NCI-H345 treated with DMSO at 0.1 percent for 48 hours (cell line): ENCODE measurements around the gene FNIP2.

Source experiments
- DNase-seq: peaks from one replicate; lab custom pipeline; 2025; ENCODE audit not compliant: unreplicated experiment; lab: John Stamatoyannopoulos, UW

The FNIP2 gene

DNA sequence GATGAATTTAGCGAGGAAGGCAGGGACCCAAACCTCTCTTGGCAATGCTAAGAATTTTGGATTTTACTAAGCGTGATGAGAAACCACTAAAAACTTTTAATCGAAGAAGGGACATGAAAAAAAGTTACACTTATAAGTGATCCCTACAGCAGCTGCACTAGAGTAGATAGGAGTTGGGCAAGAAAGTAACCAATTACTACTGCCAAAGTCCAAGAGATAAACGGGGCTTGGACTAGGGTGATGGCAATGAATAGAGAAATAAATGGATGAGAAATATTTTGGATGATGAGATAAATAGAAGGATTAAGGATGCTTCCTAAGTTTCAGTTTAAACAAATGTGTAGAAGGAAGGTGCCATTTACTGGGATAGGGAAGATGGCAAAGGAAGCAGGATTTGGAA is 6.3 kb upstream of the FNIP2 start:
- no peak for DNase-seq

DNA sequence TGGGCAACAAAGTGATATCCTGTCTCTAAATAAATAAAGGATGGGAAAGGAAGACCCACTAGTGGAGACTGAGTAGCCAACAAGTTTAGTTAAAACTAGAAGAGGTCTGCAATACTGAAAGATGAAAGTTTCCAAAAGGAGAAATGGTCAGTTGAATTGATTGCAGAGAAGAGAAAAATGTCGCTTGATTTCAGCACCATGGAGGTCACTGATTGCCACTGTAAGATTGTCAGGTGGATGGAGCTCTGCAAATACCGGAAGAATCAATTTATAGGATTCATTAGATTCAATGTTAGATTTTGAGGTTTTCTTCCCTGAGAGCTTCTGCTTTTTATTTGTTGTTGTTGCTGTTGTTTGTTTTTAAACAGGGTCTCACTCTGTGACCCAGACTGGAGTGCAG is 5.4 kb upstream of the FNIP2 start:
- no peak for DNase-seq

DNA sequence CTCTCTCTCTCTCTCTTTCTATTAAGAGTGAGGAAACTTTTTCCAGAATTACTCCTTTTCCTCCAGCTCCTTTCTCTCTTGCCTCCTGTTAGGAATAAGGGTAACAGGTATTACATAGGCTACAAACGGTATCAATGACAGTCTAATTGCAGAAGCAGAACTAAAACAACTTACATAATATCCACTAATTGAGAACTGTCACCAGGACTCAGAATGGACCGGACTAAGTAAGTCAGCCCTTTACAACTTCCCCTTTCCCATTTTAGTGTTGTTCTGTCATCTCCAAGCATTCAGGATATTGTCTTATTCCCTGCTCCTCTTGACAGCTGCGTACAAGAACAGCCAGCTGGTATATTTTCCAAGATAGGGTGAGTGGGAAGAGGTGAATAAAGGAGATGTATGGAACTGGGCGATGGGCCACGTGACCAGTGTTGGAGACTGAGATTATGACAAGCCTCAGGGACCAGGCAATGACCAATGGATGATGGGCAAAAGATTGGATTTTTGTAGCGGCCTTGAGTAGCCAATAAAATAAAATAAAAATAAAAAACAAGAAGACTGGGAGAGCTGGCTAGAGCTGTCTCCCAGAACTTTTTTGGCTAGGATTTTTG is 2.3 kb upstream of the FNIP2 start:
- no peak for DNase-seq

DNA sequence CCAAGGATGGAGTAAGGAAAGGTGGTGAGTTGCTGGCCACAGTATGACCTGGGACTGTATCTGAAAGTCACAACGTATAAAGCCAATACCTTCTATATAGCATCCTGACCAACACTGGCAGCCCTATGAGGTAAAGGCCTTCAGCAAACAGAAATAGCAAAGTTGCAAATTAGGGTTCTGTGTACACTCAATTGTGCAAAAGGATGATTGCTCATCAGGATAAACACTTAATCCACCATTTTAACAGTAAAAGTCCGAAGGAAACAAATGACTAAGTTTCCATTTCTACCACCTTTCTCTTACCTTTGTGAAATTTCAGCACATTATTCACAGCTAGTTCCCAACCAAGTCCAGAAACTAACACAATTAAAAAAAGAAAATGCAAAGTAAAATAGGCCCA is 1.4 kb upstream of the FNIP2 start:
- DNase-seq, result no peak

DNA sequence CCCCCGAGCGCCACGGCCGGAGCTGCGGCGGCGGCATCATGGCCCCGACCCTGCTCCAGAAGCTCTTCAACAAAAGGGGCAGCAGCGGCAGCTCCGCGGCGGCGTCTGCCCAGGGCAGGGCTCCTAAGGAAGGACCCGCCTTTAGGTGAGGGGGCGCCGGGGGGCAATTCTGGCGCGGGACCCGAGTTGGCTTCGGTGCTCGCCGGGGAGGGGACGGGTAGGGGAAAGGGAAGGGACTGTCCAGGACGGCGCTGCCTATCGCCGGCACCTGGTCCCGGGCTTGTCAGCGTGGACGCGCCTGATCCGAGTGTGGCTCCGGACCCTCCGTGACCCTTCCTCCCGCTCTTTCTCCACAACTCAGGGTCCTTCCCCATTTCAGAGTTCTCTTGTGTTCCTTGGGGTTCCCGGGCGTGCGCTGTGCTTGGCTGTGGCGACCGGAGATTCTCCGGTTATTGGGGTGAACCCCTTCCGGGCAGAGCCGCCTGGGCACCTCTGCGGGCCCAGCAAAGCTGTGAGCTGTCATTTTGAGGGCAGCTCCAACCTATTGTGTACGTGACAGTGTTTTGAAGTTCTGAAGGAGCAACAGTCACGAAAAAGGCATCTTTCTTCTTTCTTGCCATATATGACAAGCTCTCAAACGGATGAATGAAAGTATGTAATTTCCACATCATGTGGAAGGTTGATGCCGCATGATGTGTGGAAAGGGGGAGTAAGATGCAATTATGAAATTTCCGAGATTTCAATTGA is 522 bp downstream of the FNIP2 start:
- no peak for DNase-seq

DNA sequence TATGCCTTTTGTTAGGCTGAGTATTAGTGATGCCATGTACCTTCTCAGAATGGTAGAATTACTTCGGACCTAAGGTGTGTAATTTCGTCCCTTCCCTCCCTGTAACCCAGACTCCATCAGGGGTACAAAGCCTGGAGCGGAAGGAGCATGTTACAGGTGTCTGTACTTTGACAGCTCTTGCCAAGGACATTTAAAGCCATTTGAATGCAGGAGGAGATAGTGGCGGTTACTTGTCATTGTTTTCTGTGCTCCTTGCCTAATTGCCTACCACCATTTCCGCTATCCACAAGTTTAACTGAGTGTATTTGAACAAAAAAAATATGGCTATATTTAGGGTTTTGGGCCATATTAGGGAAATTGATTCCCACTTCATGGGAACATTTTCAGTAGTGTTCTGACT is 1.8 kb downstream of the FNIP2 start:
- no peak for DNase-seq

DNA sequence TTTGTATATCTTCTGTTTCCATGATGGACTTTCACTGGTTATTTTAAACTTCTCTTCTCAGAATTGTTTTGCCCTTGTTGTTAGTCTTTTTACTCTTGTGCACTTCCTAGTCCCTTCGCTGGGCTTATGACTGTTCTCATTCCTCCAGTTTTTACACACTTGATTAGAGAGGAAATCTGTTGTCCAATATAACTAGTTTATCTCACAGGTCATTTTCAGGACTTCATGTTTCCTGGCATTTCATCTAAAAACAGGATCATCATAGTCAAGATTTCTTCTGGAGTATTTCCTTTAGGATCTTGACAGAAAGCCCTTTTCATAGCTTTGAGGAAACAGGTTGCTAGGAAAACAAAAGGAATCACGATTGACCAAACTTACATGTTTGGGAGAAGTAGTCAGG is 3.0 kb downstream of the FNIP2 start:
- DNase-seq, result no peak

DNA sequence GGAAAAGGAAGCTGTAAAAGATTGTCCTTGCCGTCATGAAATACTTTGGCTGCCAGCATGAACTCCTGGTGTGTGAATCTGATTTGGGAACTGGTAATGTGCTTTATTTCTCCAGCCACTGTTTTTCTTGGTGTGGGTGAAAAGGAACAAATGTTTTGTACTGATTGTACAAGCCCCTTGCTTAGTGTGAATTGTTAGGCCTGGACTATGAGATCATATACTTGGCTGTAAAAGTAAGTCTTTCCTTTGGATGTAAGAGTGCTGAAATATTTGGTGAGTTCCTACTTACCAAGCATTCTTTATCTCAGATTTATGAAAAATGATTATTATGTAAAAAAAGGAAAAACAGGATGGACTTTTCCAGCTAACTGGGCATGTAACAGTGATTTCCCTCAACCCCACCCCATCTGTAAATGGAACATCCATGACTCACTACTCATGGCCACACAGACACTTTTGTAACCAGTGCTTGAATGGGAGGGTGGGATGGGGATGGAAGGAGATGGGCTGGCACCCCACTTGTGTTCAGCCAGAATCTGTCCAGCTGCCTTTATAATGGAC is 6.3 kb downstream of the FNIP2 start:
- no peak for DNase-seq

DNA sequence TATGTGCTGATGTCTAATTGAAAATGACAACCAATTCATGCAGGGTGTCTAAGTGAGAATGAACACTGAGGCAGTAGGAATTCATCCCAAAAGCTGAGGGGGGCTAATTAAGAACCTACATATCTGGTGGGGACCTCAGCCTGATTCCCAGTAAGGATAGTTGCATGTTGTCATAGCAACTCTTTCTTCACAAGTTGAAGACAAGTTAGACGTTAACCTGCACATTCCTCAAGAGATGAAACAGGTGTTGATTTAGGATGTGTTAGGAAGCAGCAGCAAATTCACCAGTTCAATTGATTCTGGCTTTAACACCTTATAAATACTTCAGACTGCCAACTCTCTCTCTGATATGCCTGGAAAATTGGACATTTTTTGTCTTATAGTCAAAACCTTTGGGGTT is 7.3 kb downstream of the FNIP2 start:
- DNase-seq, result no peak

DNA sequence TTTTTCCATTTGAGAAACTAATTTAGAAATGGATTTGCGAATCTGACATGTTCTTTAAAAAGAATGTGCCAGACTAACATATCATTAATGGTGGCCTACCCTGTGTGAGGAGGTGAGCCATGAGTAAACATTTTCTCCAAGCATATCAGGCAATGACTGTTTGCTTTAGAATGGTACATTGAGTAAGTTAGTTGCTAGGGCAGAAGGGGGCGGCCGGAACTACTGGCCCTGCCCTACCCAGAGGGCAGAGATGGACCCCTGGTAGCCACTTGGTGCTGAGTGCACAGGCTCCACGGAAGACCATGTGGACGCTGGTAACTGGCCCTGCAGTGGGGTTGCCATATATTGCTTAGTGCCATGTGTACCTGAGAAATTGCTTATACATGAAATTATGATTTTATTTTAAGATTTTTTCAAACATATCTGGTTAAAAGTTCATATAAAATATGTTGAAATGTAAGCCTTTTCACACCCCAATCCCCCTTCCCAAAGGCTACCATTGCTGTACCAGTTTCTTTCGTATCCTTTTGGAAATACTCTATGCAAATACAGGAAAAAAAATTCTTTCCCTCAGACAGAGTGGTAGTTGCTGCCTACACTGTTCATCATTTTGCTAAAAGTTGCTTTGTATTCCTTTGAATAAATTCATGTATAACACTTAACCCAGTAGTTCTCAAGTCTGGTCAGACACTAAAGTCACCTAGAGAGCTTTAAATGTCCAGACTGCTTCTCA is 8.8 kb downstream of the FNIP2 start:
- no peak for DNase-seq

DNA sequence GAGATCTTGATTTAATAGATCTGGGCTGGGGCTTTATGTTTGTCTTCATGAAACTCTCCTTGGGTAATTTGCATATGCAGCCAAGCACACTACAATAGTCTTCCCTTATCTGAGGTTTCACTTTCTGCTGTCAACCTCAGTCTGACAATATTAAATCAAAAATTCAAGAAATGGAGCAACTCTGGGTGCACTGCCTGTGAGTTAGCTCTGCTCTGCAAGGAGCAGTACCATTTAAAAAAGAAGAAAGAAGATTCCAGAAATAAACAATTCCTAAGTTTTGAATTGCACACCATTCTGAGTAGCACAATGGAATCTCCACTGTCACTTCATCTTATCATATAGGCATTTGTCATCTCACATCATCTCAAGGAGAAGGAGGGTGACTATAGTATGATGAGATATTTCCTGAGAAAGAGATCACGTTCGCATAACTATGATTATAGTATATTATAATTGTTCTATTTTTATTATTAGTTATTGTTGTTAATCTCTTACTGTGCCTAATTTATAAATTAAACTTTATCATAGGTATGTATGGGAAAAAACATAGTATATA is 9.4 kb downstream of the FNIP2 start:
- no peak for DNase-seq

DNA sequence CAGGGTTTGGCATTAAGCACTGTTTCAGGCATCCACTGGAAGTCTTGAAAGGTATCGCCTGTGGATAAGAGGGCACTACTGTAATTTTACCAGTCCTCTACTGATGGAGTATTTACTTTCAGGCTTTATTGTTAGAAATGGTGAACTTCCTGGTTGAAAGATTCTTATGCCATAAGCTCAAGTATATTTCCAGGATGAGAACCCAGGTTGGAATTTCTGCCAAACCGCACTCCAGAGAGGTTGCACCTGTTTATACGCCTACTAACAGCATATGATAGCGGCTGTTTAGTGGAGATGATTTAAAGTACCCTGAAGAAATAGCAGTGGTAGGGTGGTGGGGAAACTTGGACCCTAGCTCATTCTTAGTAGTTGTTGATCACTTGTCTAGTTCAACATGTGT is 9.9 kb downstream of the FNIP2 start:
- DNase-seq, result no peak

DNA sequence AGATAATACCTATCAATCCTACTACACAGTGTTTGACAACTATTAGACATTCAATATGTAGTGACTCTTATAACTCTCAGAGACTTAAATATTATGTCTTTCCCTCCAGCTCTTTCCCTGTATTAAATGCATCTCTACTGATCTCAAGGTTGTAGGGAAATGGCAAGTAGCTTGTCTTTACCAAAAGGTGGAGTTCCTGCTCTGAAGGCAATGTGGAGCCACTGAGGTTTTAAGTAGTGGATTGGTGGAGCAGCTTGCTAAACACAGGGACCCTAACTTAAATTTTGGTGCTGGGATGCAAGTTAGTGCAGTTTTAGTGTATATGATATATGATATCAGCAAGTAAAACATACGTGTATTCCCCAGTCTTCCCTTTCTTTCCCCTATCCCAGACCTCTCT is 13.1 kb downstream of the FNIP2 start:
- DNase-seq, result no peak

DNA sequence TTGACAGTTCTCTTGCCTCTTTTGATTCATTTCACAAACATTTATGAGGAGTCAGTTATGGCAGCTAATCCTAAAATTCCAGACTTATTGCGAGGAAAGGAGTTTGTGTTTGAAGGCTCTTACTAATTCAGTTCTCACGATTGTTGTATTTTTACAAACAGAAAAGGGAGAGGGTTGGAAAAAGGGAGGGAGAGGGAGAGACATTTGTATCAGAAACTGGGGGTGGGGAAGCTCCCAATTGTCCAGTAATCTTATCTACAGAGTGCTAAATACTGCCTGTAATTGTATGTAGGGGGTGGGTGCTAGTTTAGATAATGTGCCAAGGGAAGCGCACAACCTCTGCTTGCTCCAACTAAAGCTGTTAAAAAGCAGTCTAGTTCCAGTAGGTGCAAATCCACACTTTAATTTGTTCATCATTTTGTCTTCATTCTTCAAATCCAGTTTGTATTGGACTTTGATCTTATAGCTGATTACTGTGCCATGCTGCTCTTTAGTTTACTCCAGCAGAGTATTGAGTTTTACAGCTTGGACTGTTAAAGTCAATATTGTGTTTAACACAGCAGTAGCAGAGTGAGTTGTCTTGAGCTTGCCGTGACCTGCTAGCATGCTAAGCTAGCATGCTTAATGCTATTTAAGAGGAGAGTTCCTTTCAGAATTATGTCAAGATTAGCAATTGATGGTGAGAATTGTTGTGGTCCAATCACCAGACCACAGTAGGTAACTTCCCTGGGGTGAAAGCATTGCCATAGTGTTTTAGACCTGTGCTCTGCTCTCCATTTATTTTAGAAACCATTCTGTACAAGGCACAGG is 13.9 kb downstream of the FNIP2 start:
- DNase-seq, result no peak

DNA sequence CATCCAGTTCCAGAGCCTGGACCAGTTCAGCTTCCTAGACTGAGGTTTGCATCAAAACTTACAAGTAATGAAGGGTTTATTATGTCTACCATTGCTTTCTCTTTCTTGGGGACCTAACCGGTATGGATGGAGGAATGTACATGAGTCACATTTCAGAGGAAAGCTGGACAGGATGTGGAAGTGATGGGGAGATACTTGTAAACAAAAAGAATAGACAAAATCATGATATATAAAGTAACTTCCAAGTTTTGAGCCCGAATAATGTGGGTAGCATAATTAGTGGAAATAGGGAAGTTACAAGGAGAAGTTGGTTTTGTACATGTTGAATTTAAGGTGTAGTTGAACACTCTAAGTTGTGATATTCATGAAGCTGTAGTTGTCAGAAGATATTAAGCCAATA is 15.0 kb downstream of the FNIP2 start:
- no peak for DNase-seq

DNA sequence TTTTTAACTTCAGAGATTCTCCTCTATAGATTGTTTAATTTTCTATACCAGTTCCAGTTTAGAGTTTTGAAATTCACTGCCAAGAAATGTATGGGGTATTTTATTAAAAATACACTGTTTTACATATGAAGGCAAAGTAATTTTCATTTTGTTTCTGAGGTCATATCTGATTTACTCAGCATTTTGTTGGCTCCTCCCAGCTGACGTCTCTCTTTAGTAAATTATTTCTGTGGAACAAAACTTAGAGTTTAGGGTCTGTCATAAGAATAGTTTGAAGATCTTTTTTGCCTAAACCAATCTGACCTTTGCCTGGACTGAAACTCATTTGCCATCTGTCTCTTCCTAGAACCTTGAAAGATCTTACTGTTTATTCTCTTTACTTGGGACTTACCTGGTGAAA is 16.9 kb downstream of the FNIP2 start:
- no peak for DNase-seq

DNA sequence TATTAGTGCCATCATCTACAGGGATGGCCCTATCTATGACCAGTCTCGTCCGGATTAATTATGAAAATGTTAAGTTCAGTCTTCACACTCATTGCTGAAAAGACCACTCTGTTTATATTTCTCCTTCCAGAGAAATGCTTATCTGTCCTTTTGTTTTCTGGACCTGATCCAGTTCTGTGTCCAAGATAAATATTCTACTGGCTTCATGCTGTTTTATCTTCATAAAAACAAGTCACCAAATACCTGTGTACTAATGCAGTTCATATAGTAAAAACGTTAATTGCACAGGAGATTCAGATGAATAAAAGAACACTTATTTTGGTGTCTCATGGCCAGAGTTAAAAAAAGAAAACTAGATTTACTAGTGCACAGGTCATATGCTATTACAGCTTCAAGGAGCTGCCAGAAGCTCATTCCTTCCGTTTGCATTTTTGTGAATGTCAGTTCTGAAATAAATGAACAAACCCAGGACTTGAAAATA is 17.3 kb downstream of the FNIP2 start:
- no peak for DNase-seq

DNA sequence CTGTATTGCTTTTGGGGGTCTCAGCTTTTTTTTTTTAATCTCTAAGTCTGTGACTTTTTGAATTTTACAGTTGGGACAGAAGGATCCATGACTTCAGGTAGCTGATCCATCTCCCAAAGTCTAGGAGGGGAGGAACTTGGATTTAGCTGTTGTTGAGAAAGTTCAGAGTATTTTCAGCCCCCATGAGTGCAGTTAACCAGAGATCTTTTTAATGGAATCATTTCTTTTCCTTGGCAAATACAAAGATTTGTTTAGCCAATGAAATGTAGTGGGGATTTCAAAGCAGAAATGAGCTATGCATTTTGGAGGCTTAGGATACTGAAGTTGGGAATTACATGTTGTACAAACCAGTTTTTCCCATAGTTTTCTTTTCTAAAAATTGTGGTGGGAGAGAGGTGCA is 18.1 kb downstream of the FNIP2 start:
- DNase-seq, result no peak

DNA sequence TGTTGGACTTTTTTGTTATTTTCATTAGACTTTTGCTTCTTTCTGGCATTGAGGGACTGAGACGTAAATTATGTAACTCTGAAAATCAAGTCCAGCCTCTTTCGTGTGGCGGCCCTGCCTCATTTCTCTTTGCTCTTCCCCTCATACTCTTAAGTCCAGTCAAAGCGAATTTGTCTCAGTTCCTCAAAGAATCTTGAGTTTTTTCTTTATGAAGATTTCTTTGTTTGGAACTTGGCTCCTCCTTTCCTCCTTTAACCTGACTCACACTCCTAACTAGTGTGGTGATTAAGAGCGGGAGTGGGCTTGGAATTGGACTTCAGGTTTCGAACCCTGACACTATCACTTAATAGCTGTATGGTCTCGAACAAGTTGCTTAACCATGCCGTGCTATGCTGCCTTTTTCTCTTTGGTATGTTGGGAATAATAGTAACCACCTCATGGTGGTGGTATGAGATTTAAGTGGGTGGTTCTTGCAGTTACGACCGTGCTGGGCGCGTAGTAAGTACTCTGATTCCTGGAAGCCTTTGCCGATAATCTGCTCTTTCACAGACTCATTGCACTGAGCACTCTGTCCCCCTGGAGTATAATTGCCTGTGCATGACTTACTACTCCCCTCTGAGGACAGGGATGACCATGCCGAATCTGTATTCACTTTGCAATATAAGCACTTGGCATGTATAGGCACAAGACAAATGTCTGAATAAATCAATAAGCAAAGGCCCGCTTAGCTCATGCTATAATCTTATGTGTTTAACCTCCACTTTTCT is 19.1 kb downstream of the FNIP2 start:
- DNase-seq, result no peak

DNA sequence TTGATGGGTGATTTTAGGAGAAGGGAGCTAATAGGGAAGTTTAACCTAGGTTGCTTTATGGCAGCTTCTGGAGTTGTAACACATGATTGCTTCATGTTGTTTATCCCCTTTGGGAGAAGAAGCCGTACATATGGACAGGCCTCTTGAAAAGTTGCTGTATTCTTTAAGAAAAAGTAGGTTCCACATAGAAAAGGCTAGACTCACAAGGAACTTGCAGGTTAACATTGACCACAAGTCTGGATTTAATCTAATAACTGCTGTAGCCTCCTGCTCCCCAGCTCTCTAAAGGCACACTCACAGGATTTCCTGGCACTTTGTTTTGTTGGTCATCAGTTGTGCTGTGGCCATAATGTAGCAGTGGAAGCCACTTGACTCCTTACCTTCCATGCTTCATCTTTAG is 19.7 kb downstream of the FNIP2 start:
- DNase-seq, result no peak
